ENCODE measurements around the gene TSFM.

Gene TSFM

GRCh38 chr12:57797933-57798332 is 15.3 kb downstream of the TSFM start:
- TF ChIP-seq CTCF (IDR thresholded peaks at IDR 0.05; ENCODE audit: control insufficient read depth, extremely low read depth, insufficient read depth) = no peak
- no peak for DNase-seq (ENCODE audit: low read depth)
- H3K4me3 ChIP-seq (ENCODE audit: low read depth, low read length) = no peak overlapping the region

DNA sequence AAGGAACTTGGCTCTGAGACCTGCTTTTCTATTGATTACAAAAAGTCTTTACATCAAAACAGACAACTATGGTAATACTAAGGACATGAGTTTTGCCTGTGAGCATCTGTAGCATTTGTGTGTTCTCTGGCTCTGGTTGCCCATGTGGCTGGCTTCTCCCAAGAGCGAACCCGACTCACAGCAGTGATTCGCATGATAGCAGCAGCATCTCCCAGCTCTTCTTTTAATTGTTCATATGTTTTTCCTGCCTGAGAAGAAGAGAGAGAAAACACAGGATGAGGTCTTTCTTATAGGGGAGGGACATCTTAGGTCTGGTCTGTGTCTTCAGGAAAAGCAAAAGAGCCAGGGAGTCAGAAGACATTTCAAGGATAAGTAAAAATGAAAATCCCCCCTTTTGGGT is 18.4 kb downstream of the TSFM start:
- H3K4me3 ChIP-seq (ENCODE audit: low read depth, low read length) = no peak overlapping the region
- DNase-seq (ENCODE audit: low read depth) = no peak
- TF ChIP-seq CTCF (IDR thresholded peaks at IDR 0.05; ENCODE audit: control insufficient read depth, extremely low read depth, insufficient read depth) = no peak

DNA sequence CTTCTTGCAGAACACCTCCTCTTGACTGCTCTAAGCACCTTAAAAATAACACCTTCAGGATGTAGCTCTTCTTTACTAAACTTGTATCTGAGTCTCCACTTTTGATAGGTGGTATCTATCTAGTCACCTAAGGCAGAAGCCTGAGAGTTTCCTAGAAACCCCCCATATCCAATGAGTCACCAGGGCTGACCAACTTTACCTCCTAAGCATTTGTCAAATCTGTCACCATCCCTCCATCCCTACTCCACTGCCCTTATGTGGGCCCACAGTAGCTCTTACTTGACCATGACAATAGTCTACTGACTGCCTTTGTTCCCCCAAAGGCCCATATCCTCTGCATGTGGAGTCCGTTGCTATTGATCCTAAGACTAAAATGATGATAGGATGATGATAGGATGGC is 20.0 kb downstream of the TSFM start:
- no peak for DNase-seq (ENCODE audit: low read depth)
- TF ChIP-seq CTCF (IDR thresholded peaks at IDR 0.05; ENCODE audit: control insufficient read depth, extremely low read depth, insufficient read depth) = no peak
- H3K4me3 ChIP-seq (ENCODE audit: low read depth, low read length) = no peak overlapping the region

DNA sequence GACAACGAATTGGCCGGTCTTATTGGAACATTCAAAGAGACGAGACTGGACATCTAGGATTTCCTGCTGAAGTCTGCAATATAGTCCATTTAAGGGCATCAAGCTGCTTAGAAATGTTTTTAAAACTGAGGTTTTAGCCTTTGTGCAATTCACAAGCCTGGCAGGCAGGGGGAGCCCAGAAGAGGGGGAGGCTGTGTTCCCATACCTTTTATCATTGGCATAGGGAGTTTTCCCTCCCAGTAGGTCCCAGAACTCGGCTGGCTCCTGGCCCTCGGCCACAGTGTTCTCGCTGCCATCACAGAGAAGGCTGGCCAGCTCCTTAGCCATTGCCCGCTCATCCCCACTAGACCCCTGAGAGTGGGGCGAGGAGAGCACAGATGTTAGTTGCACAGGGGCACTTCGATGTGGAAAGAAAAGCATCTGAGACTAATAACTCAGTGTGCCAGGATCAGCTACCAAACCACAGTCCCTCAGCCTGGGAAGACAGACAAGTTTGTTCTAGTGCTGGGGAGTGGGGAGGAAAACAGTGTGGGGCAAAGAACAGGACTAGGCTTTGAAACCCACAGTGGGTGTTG is 20.8 kb downstream of the TSFM start:
- H3K4me3 ChIP-seq (ENCODE audit: low read depth, low read length) = no peak overlapping the region
- DNase-seq (ENCODE audit: low read depth) = no peak
- TF ChIP-seq CTCF (IDR thresholded peaks at IDR 0.05; ENCODE audit: control insufficient read depth, extremely low read depth, insufficient read depth) = peak; percentile 79

GRCh38 chr12:57806677-57807076 is 24.1 kb downstream of the TSFM start:
- TF ChIP-seq CTCF (IDR thresholded peaks at IDR 0.05; ENCODE audit: control insufficient read depth, extremely low read depth, insufficient read depth) = no peak
- no peak overlapping the region for H3K4me3 ChIP-seq (ENCODE audit: low read depth, low read length)
- no peak for DNase-seq (ENCODE audit: low read depth)

- no peak for DNase-seq (ENCODE audit: low read depth)
- no peak for TF ChIP-seq CTCF (IDR thresholded peaks at IDR 0.05; ENCODE audit: control insufficient read depth, extremely low read depth, insufficient read depth)
- no peak overlapping the region for H3K4me3 ChIP-seq (ENCODE audit: low read depth, low read length)
These were observed 24.7 kb downstream of the TSFM start for GRCh38 chr12:57807285-57807684.

DNA sequence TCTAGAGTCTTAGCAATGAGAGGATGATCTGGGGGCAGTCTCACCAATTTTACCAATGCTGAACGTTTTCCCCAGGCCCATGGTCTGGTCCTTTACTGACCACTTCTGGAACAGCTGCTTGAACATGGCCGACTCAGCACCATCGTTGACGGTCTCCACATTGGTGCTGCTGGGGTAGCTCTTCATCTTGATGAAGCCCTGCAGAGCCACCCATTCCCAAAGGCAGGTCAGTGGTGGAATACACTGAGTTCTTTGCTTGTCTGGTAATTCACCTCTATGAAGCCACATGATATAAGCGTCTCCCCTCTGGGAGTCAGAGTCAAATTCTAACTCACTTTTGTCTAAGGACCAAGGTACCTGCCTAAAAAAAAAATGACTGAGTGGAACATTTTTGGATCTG is 25.8 kb downstream of the TSFM start:
- no peak for TF ChIP-seq CTCF (IDR thresholded peaks at IDR 0.05; ENCODE audit: control insufficient read depth, extremely low read depth, insufficient read depth)
- DNase-seq (ENCODE audit: low read depth) = no peak

More for the DNA sequence above, 25.8 kb downstream of the TSFM start:
- H3K4me3 ChIP-seq (ENCODE audit: low read depth, low read length) = no peak overlapping the region

Measured in LNCaP clone FGC (cell line).